HUES64 (cell line): ENCODE measurements around the gene MMP15.
"Not testable (repeated sequence)": the region's sequence is repeated elsewhere in the genome, so short reads cannot be mapped to it uniquely, and the experiment has no call there.

Source experiments
- H3K27ac ChIP-seq: 2 replicates; pipeline ENCODE4 v1.7.0; 2013; ENCODE audit warnings: low read depth, low read length, inconsistent platforms
- H3K27me3 ChIP-seq: 2 replicates; pipeline ENCODE4 v1.6.1; 2013; ENCODE audit warnings: mild to moderate bottlenecking, low read length; ENCODE audit not compliant: insufficient read depth
- H3K36me3 ChIP-seq: 2 replicates; pipeline ENCODE4 v1.6.1; 2013; ENCODE audit warnings: mild to moderate bottlenecking, low read length; ENCODE audit not compliant: insufficient read depth
- H3K4me1 ChIP-seq: 2 replicates; pipeline ENCODE4 v1.6.1; 2013; ENCODE audit warnings: mild to moderate bottlenecking, low read length, moderate library complexity; ENCODE audit not compliant: insufficient read depth
- H3K4me3 ChIP-seq: 2 replicates; pipeline ENCODE4 v1.5.1; 2013; ENCODE audit warnings: mild to moderate bottlenecking, low read length, moderate library complexity
- H3K9ac ChIP-seq: 2 replicates; pipeline ENCODE4 v1.6.1; 2013; ENCODE audit warnings: mild to moderate bottlenecking, low read depth, low read length
- H3K9me3 ChIP-seq: 2 replicates; pipeline ENCODE4 v1.6.1; 2013; ENCODE audit warnings: low read depth, low read length; ENCODE audit not compliant: insufficient read depth
- WGBS: fragments of 150-250, 120-280 bp; methylation state at CpG from one replicate; pipeline ENCODE4 v1.1.7; 2013; ENCODE audit warnings: missing lambda C conversion rate; 5-methylcytosine and 5-hydroxymethylcytosine counted together

Gene MMP15

GRCh38 chr16:58094791-58095574 is 69.4 kb downstream of the MMP15 start:
- Histone ChIP-seq H3K9ac (no peak overlapping the region), H3K4me3 (no peak overlapping the region), H3K4me1 (no peaks in the 10 kb centered on the region), H3K36me3 (no peaks in the 10 kb centered on the region), H3K27me3 (no peaks in the 10 kb centered on the region), H3K9me3 (no peaks in the 10 kb centered on the region), H3K27ac (no peak overlapping the region)
- WGBS: 91% methylated on average over 15 of the region's 15 CpGs

GRCh38 chr16:58095575-58095960 is 70.0 kb downstream of the MMP15 start:
- not testable (repeated sequence) for H3K27ac ChIP-seq, H3K27me3 ChIP-seq, H3K4me1 ChIP-seq, H3K9me3 ChIP-seq, H3K36me3 ChIP-seq, H3K4me3 ChIP-seq, H3K9ac ChIP-seq
- WGBS: 76% methylated on average over 6 of the region's 6 CpGs

- Histone ChIP-seq H3K4me3 (no peak overlapping the region), H3K9me3 (no peaks in the 10 kb centered on the region), H3K9ac (no peak overlapping the region), H3K4me1 (no peaks in the 10 kb centered on the region), H3K27ac (no peak overlapping the region), H3K36me3 (no peaks in the 10 kb centered on the region), H3K27me3 (no peaks in the 10 kb centered on the region)
- 66% methylated on average over 2 of the region's 2 CpGs for WGBS
Measured at GRCh38 chr16:58096249-58096648, 70.7 kb downstream of the MMP15 start.
